ENCODE results near the gene ODF4.

GRCh38 chr17:8333281-8333680, 6.4 kb upstream of the ODF4 start:
- TF ChIP-seq CTCF (IDR thresholded peaks at IDR 0.05) = no peak
- no peak for TF ChIP-seq EZH2 (IDR thresholded peaks at IDR 0.05)
- no peak for TF ChIP-seq EZH2phosphoT487 (IDR thresholded peaks at IDR 0.05)

Data from neural progenitor cell (in vitro differentiated cells).